Right cardiac atrium (tissue), 5 donors: ENCODE measurements around the gene GNG5. TPM values are rescaled to one million over a fixed set of nuclear protein-coding genes. Genes with fewer than 3 reads are reported as not detected.
"Not testable (repeated sequence)": the region's sequence is repeated elsewhere in the genome, so short reads cannot be mapped to it uniquely, and the experiment has no call there.

ENCODE experiments used
- ATAC-seq, 2 donors: fragments of 200-7000 bp; cut with Tn5 transposase; one replicate each; pipeline versions ENCODE4 v1.8.0 to v1.9.1; 2020; ENCODE audit warnings: moderate library complexity in 2 of 2, mild to moderate bottlenecking in 1 of 2
- DNase-seq, 3 donors: peaks; one replicate each; pipeline ENCODE4 v3.0.0-alpha.2; 2020
- H3K27ac ChIP-seq: one replicate; pipeline ENCODE4 v1.5.1; 2013; ENCODE audit warnings: mild to moderate bottlenecking, low read length, control low read depth, moderate library complexity
- H3K27me3 ChIP-seq: one replicate; pipeline ENCODE4 v1.6.1; 2013; ENCODE audit not compliant: control insufficient read depth, insufficient read depth
- H3K4me1 ChIP-seq: one replicate; pipeline ENCODE4 v1.6.1; 2013; ENCODE audit warnings: low read length; ENCODE audit not compliant: control insufficient read depth, insufficient read depth
- H3K4me3 ChIP-seq: one replicate; pipeline ENCODE4 v1.5.1; 2013; ENCODE audit warnings: low read length, control low read depth
- H3K9me3 ChIP-seq: one replicate; pipeline ENCODE4 v1.6.1; 2013; ENCODE audit warnings: low read length; ENCODE audit not compliant: control insufficient read depth
- WGBS: extraction: QIAGEN DNeasy Blood & Tissue Kit; methylation state at CpG from one replicate; pipeline ENCODE4 v1.1.7; 2013; 5-methylcytosine and 5-hydroxymethylcytosine counted together
- intact Hi-C, 4 donors: fragments of 100-400 bp; cut with DNase I; formaldehyde crosslinking; loops; one replicate each; pipeline versions ENCODE4 v1.11.0 to v1.14.0; 2022 to 2023
- polyA plus RNA-seq: library from polyadenylated mRNA; stranded (reverse); fragments of 200-250 nt; gene quantifications from one replicate; pipeline ENCODE4 v1.2.3, GENCODE V29; 2013
- total RNA-seq, 4 donors: library from RNA; stranded (reverse); fragmentation: NEBNext Ultra II Directional; extraction: Animal tissue kit (Norgen Biotek cat#: 25700); gene quantifications; one replicate each; pipeline ENCODE4 v1.2.1, GENCODE V29; 2021
- donor health status: healthy with polysubstance abuse.
- donor health status: DM: no; HTN: yes; CAD: no.
- donor health status: DM: no; HTN: no; CAD: no.
- donor health status: DM: no; HTN: yes; CAD: no; lungs with severe emphysema.
- donor health status: DM: yes; HTN: yes; CAD: no.

Gene GNG5
- total and polyA plus RNA-seq, 5 donors: 149 to 341 (median 159) TPM

- H3K4me1 ChIP-seq: no peaks in the 10 kb centered on the region
- H3K27me3 ChIP-seq: no peaks in the 10 kb centered on the region
- intact Hi-C loops: no loop called here
- ATAC-seq: no peak
- no peak for DNase-seq
- 99% methylated on average over 1 of the region's 1 CpG for WGBS
- H3K4me3 ChIP-seq: no peak overlapping the region
- no peaks in the 10 kb centered on the region for H3K9me3 ChIP-seq
- no peak overlapping the region for H3K27ac ChIP-seq
Measured at GRCh38 chr1:84508510-84508909, 2.1 kb upstream of the GNG5 start.

GRCh38 chr1:84507887-84508286 lies 1.5 kb upstream of the GNG5 start:
- H3K9me3 ChIP-seq, intact Hi-C loops, H3K4me1 ChIP-seq, H3K27me3 ChIP-seq, H3K27ac ChIP-seq, DNase-seq, H3K4me3 ChIP-seq, ATAC-seq: not testable (repeated sequence)
- WGBS: 90% methylated on average over 14 of the region's 14 CpGs

- Histone ChIP-seq H3K4me1 (no peaks in the 10 kb centered on the region), H3K27ac (peak overlapping the region; percentile 94), H3K9me3 (no peaks in the 10 kb centered on the region), H3K27me3 (no peaks in the 10 kb centered on the region), H3K4me3 (peak overlapping the region; percentile 90)
- intact Hi-C loops: no loop called here
- 15% methylated on average over 26 of the region's 26 CpGs for WGBS
- ATAC-seq (no peak), DNase-seq (no peak)
Measured at GRCh38 chr1:84506729-84507453, 510 bp upstream of the GNG5 start.

GRCh38 chr1:84505493-84506001 lies 834 bp downstream of the GNG5 start:
- WGBS: under 1% methylated on average over 47 of the region's 47 CpGs
- H3K4me3 ChIP-seq: peak overlapping the region; percentile 90
- no peaks in the 10 kb centered on the region for H3K4me1 ChIP-seq
- no peaks in the 10 kb centered on the region for H3K27me3 ChIP-seq
- H3K27ac ChIP-seq: peak overlapping the region; percentile 96
- ATAC-seq (peak; percentile 80 to 83), DNase-seq (peak; percentile 80 to 89 (median 89))
- intact Hi-C loops: no loop called here
- no peaks in the 10 kb centered on the region for H3K9me3 ChIP-seq

- intact Hi-C loops: no loop called here
- DNase-seq: no peak
- peak overlapping the region; percentile 90 for H3K4me3 ChIP-seq
- peak overlapping the region; percentile 96 for H3K27ac ChIP-seq
- H3K9me3 ChIP-seq: no peaks in the 10 kb centered on the region
- no peaks in the 10 kb centered on the region for H3K27me3 ChIP-seq
- H3K4me1 ChIP-seq: no peaks in the 10 kb centered on the region
- no peak for ATAC-seq
- 6% methylated on average over 17 of the region's 17 CpGs for WGBS
Measured at GRCh38 chr1:84504580-84505492, 1.5 kb downstream of the GNG5 start.

GRCh38 chr1:84502927-84503326 lies 3.5 kb downstream of the GNG5 start:
- intact Hi-C loops: no loop called here
- DNase-seq: no peak
- no peak for ATAC-seq
- peak overlapping the region; percentile 90 for H3K4me3 ChIP-seq
- no peaks in the 10 kb centered on the region for H3K27me3 ChIP-seq
- 38% methylated on average over 5 of the region's 5 CpGs for WGBS
- H3K9me3 ChIP-seq: no peaks in the 10 kb centered on the region
- H3K27ac ChIP-seq: no peak overlapping the region
- H3K4me1 ChIP-seq: no peaks in the 10 kb centered on the region

- DNase-seq (no peak), ATAC-seq (no peak)
- H3K27ac ChIP-seq: no peak overlapping the region
- no peak overlapping the region for H3K4me3 ChIP-seq
- no peaks in the 10 kb centered on the region for H3K27me3 ChIP-seq
- WGBS: 41% methylated on average over 2 of the region's 2 CpGs
- H3K9me3 ChIP-seq: no peaks in the 10 kb centered on the region
- intact Hi-C loops: no loop called here
- H3K4me1 ChIP-seq: no peaks in the 10 kb centered on the region
Measured at GRCh38 chr1:84497631-84498275, 8.6 kb downstream of the GNG5 start.

- Histone ChIP-seq H3K27me3 (no peaks in the 10 kb centered on the region), H3K9me3 (no peaks in the 10 kb centered on the region), H3K27ac (no peak overlapping the region), H3K4me3 (no peak overlapping the region), H3K4me1 (no peaks in the 10 kb centered on the region)
- no peak for ATAC-seq
- intact Hi-C loops: no loop called here
- no peak for DNase-seq
- 84% methylated on average over 3 of the region's 3 CpGs for WGBS
Measured at GRCh38 chr1:84496498-84496897, 9.9 kb downstream of the GNG5 start.

- WGBS: 63% methylated on average over 1 of the region's 1 CpG
- H3K27me3 ChIP-seq: no peaks in the 10 kb centered on the region
- H3K27ac ChIP-seq: no peak overlapping the region
- DNase-seq (no peak), ATAC-seq (no peak)
- H3K4me1 ChIP-seq: no peaks in the 10 kb centered on the region
- H3K9me3 ChIP-seq: no peaks in the 10 kb centered on the region
- intact Hi-C loops: no loop called here
- no peak overlapping the region for H3K4me3 ChIP-seq
Measured at GRCh38 chr1:84493747-84494146, 12.6 kb downstream of the GNG5 start.

- 60% methylated on average over 1 of the region's 1 CpG for WGBS
- intact Hi-C loops: no loop called here
- ATAC-seq (peak; percentile 40 to 48), DNase-seq (no peak)
- H3K9me3 ChIP-seq: no peaks in the 10 kb centered on the region
- no peak overlapping the region for H3K27ac ChIP-seq
- no peaks in the 10 kb centered on the region for H3K4me1 ChIP-seq
- H3K27me3 ChIP-seq: no peaks in the 10 kb centered on the region
- H3K4me3 ChIP-seq: no peak overlapping the region
Measured at GRCh38 chr1:84492726-84493125, 13.7 kb downstream of the GNG5 start.

- WGBS: 92% methylated on average over 2 of the region's 2 CpGs
- ATAC-seq: no peak
- no peak overlapping the region for H3K27ac ChIP-seq
- no peaks in the 10 kb centered on the region for H3K27me3 ChIP-seq
- H3K4me1 ChIP-seq: no peaks in the 10 kb centered on the region
- no peak for DNase-seq
- no peaks in the 10 kb centered on the region for H3K9me3 ChIP-seq
- no peak overlapping the region for H3K4me3 ChIP-seq
- intact Hi-C loops: no loop called here
Measured at GRCh38 chr1:84489766-84490165, 16.6 kb downstream of the GNG5 start.
